SK-N-SH (cell line): ENCODE measurements around the gene UGT1A7. TPM values are rescaled to one million over a fixed set of nuclear protein-coding genes. Genes with fewer than 3 reads are reported as not detected.

Source experiments
- CTCF ChIA-PET: fragments of 300-600, 350-600 bp; formaldehyde crosslinking; extraction: SDS; loops from one replicate; lab custom pipeline; 2021; lab: Yijun Ruan, JAX
- POLR2A ChIA-PET: fragments of 350-600 bp; sonication (Branson Sonifier 250); formaldehyde crosslinking; extraction: SDS; loops from one replicate; lab custom pipeline; 2020; ENCODE audit warnings: antibody characterized with exemption, inconsistent platforms; lab: Yijun Ruan, JAX
- DNase-seq: peaks from one replicate; pipeline ENCODE4 v3.0.0; 2012
- H2AFZ ChIP-seq: fragments of 200-600 bp; sonication (generic); 2 replicates; pipeline ENCODE4 v1.8.1; 2016; ENCODE audit warnings: antibody characterized with exemption, mild to moderate bottlenecking, low read depth
- H3F3A ChIP-seq: fragments of 200-600 bp; sonication (generic); replicated peaks from 2 replicates; pipeline ENCODE3; 2016; ENCODE audit warnings: antibody characterized with exemption, mild to moderate bottlenecking; ENCODE audit not compliant: insufficient read depth
- H3K27ac ChIP-seq, 2 experiments: fragments of 200-500 bp in 1 of 2; fragments of 200-600 bp in 1 of 2; sonication (Bioruptor generic) in 1 of 2; sonication (generic), shearing (Covaris generic) in 1 of 2; 2 replicates each; pipeline versions ENCODE4 v1.5.1 to v1.6.1; 2014 to 2016; ENCODE audit warnings: low read depth in 2 of 2, inconsistent platforms in 1 of 2, low read length in 1 of 2, mild to moderate bottlenecking in 1 of 2, mixed read lengths in 1 of 2
- H3K27me3 ChIP-seq: fragments of 200-600 bp; sonication (generic), shearing (Covaris generic); 2 replicates; pipeline ENCODE4 v1.6.1; 2016; ENCODE audit warnings: mixed run types; ENCODE audit not compliant: insufficient read depth
- H3K36me3 ChIP-seq, 2 experiments: fragments of 200-500 bp in 1 of 2; fragments of 200-600 bp in 1 of 2; sonication (Bioruptor generic) in 1 of 2; sonication (generic) in 1 of 2; replicated peaks in 1 of 2; 2 replicates each; pipeline versions ENCODE3 to v1.5.1; 2014 to 2016; ENCODE audit warnings: low read length in 1 of 2, mild to moderate bottlenecking in 1 of 2; ENCODE audit not compliant: insufficient read depth in 2 of 2, control insufficient read depth in 1 of 2
- H3K4me1 ChIP-seq, 2 experiments: fragments of 200-500 bp in 1 of 2; fragments of 200-600 bp in 1 of 2; sonication (Bioruptor generic) in 1 of 2; sonication (generic), shearing (Covaris generic) in 1 of 2; 2 replicates each; pipeline versions ENCODE4 v1.5.1 to v1.6.1; 2014 to 2016; ENCODE audit warnings: low read depth in 1 of 2, low read length in 1 of 2, mixed run types in 1 of 2; ENCODE audit not compliant: insufficient read depth in 2 of 2, control insufficient read depth in 1 of 2
- H3K4me2 ChIP-seq: fragments of 200-600 bp; sonication (generic), shearing (Covaris generic); 2 replicates; pipeline ENCODE4 v1.6.1; 2017; ENCODE audit warnings: mixed run types
- H3K4me3 ChIP-seq, 2 experiments: fragments of 200-500 bp in 1 of 2; fragments of 200-600 bp in 1 of 2; sonication (Bioruptor generic) in 1 of 2; sonication (generic), shearing (Covaris generic) in 1 of 2; 2 replicates each; pipeline versions ENCODE4 v1.5.1 to v1.8.1; 2014 to 2016; ENCODE audit warnings: low read depth in 2 of 2, inconsistent platforms in 1 of 2, low read length in 1 of 2, mild to moderate bottlenecking in 1 of 2, mixed read lengths in 1 of 2, moderate library complexity in 1 of 2
- H3K79me2 ChIP-seq: fragments of 200-600 bp; sonication (generic); 2 replicates; pipeline ENCODE4 v1.8.1; 2017; ENCODE audit warnings: mild to moderate bottlenecking; ENCODE audit not compliant: insufficient read depth
- H3K9ac ChIP-seq: fragments of 200-600 bp; sonication (generic); 2 replicates; pipeline ENCODE4 v1.6.1; 2017; ENCODE audit warnings: mixed run types
- H3K9me2 ChIP-seq: fragments of 200-600 bp; sonication (generic); 2 replicates; pipeline ENCODE4 v1.6.1; 2017; ENCODE audit warnings: mixed run types
- H3K9me3 ChIP-seq: fragments of 200-600 bp; sonication (generic); 2 replicates; pipeline ENCODE4 v1.6.1; 2017; ENCODE audit warnings: mixed run types, mild to moderate bottlenecking, moderate library complexity
- H4K20me1 ChIP-seq: fragments of 200-600 bp; sonication (generic); 2 replicates; pipeline ENCODE4 v1.6.1; 2017; ENCODE audit warnings: mild to moderate bottlenecking, mixed run types; ENCODE audit not compliant: insufficient read depth
- CHD2 ChIP-seq: fragments of 150-350 bp; IDR thresholded peaks from 2 replicates; pipeline ENCODE4 v1.6.1; 2018; ENCODE audit warnings: low read length; ENCODE audit not compliant: partially characterized antibody
- EP300 ChIP-seq, 2 experiments: IDR thresholded peaks; 2 replicates each; pipeline versions ENCODE4 v1.4.0 to v1.6.1; 2012; ENCODE audit warnings: borderline replicate concordance in 1 of 2, low read depth in 1 of 2, low read length in 1 of 2
- FOSL2 ChIP-seq: IDR thresholded peaks from 2 replicates; pipeline ENCODE4 v1.4.0; 2012; ENCODE audit warnings: low read depth, mild to moderate bottlenecking, moderate library complexity, borderline replicate concordance
- FOXJ3 ChIP-seq: sonication (generic); formaldehyde crosslinking; IDR thresholded peaks from 2 replicates; pipeline ENCODE4 v1.5.1; 2020; ENCODE audit warnings: mild to moderate bottlenecking, missing genetic modification reagents
- FOXM1 ChIP-seq: IDR thresholded peaks from 2 replicates; pipeline ENCODE4 v1.4.0; 2012; ENCODE audit warnings: low read depth, mild to moderate bottlenecking
- GABPA ChIP-seq: IDR thresholded peaks from 2 replicates; pipeline ENCODE4 v1.4.0; 2012; ENCODE audit warnings: low read depth, mild to moderate bottlenecking
- GATA2 ChIP-seq: sonication (generic); formaldehyde crosslinking; IDR thresholded peaks from 2 replicates; pipeline ENCODE4 v1.5.0; 2020; ENCODE audit warnings: mild to moderate bottlenecking, missing genetic modification reagents
- MAX ChIP-seq: IDR thresholded peaks from 2 replicates; pipeline ENCODE4 v1.4.0; 2012; ENCODE audit warnings: low read depth
- MEF2A ChIP-seq: IDR thresholded peaks from 2 replicates; pipeline ENCODE4 v1.4.0; 2012; ENCODE audit warnings: low read depth, borderline replicate concordance
- RAD21 ChIP-seq: IDR thresholded peaks from 2 replicates; pipeline ENCODE4 v1.6.1; 2012; ENCODE audit warnings: mild to moderate bottlenecking, low read length
- REST ChIP-seq: IDR thresholded peaks from 2 replicates; pipeline ENCODE4 v1.6.1; 2012; ENCODE audit warnings: mild to moderate bottlenecking, low read depth, low read length, moderate library complexity
- RFX5 ChIP-seq: IDR thresholded peaks from 2 replicates; pipeline ENCODE4 v1.6.1; 2012; ENCODE audit warnings: mild to moderate bottlenecking, improper control_type of control experiment, low read length
- RXRA ChIP-seq: IDR thresholded peaks from 2 replicates; pipeline ENCODE4 v1.4.0; 2012; ENCODE audit warnings: low read depth, mild to moderate bottlenecking, borderline replicate concordance
- SIN3A ChIP-seq: IDR thresholded peaks from 2 replicates; pipeline ENCODE4 v1.6.1; 2012; ENCODE audit warnings: low read depth, mild to moderate bottlenecking, low read length, moderate library complexity, borderline replicate concordance
- TAF1 ChIP-seq: IDR thresholded peaks from 2 replicates; pipeline ENCODE4 v1.6.1; 2012; ENCODE audit warnings: low read depth, mild to moderate bottlenecking, low read length, moderate library complexity, borderline replicate concordance
- TCF12 ChIP-seq: IDR thresholded peaks from 2 replicates; pipeline ENCODE4 v1.4.0; 2012
- USF2 ChIP-seq: fragments of 150-350 bp; IDR thresholded peaks from 2 replicates; pipeline ENCODE4 v1.6.1; 2017; ENCODE audit warnings: antibody characterized with exemption, low read length, low read depth, borderline replicate concordance
- YY1 ChIP-seq: IDR thresholded peaks from 2 replicates; pipeline ENCODE4 v1.4.0; 2012; ENCODE audit warnings: low read depth, mild to moderate bottlenecking
- ZBTB33 ChIP-seq: IDR thresholded peaks from 2 replicates; pipeline ENCODE4 v1.4.0; 2012; ENCODE audit warnings: low read depth, borderline replicate concordance
- whole genome bisulfite sequencing: methylation state at CpG from one replicate; pipeline ENCODE4 v1.1.6; 2017; ENCODE audit warnings: low lambda C conversion rate; 5-methylcytosine and 5-hydroxymethylcytosine counted together
- polyA plus RNA-seq, 3 experiments: library from polyadenylated mRNA; depleted of rRNA; stranded (reverse); fragments of >200 nt; gene quantifications; 2 replicates each; pipeline ENCODE4 v1.2.3, GENCODE V29; 2012

Gene UGT1A7
- polyA plus RNA-seq, 1 of the 3 experiments (the other 2 are of a cell fraction): not detected

- POLR2A ChIA-PET: no interaction called here
- CTCF ChIA-PET: interaction anchor here (1.5 kb wide), 1 partner anchor 15 kb away, joined by 5 read pairs; no protein-coding TSS in a partner anchor
These were observed 136.4 kb downstream of the UGT1A7 start for GRCh38 chr2:233817995-233818638.

GRCh38 chr2:233818639-233819621 is 137.2 kb downstream of the UGT1A7 start:
- H3K9me3 ChIP-seq: no peaks in the 10 kb centered on the region
- peaks cover 0 to 3% of the 10 kb centered on the region in 2 experiments; a peak in 1 of 4 replicates for H3K4me1 ChIP-seq
- no peaks in the 10 kb centered on the region for H4K20me1 ChIP-seq
- ChIA-PET CTCF (interaction anchor here (1.5 kb wide), 1 partner anchor 14 kb away, joined by 5 read pairs; no protein-coding TSS in a partner anchor), POLR2A (no interaction called here)
- H3K9ac ChIP-seq: no peak overlapping the region
- H3K4me2 ChIP-seq: no peak overlapping the region
- no peaks in the 10 kb centered on the region for H3K79me2 ChIP-seq
- no peak overlapping the region for H3K4me3 ChIP-seq
- no peak for DNase-seq
- 63% methylated on average over 13 of the region's 17 CpGs for WGBS
- H3F3A ChIP-seq: no peaks in the 10 kb centered on the region
- no peaks in the 10 kb centered on the region for H3K27me3 ChIP-seq
- no peak overlapping the region for H2AFZ ChIP-seq
- H3K9me2 ChIP-seq: no peaks in the 10 kb centered on the region
- no peak overlapping the region for H3K27ac ChIP-seq
- no peaks in the 10 kb centered on the region for H3K36me3 ChIP-seq
- TF ChIP-seq USF2 (no peak), RAD21 (no peak), FOXJ3 (CRISPR knock-in tag) (no peak), REST (no peak), GABPA (no peak), RXRA (no peak), SIN3A (no peak), ZBTB33 (no peak), FOSL2 (no peak), EP300 (IDR thresholded peaks at IDR 0.05; ENCODE audit: borderline replicate concordance in 1 of 2, low read depth in 1 of 2, low read length in 1 of 2) (no peak), RFX5 (no peak), MEF2A (no peak), FOXM1 (no peak), TAF1 (no peak)

More at GRCh38 chr2:233817995-233818638, 136.4 kb downstream of the UGT1A7 start:
- no peaks in the 10 kb centered on the region for H3K79me2 ChIP-seq
- WGBS: 85% methylated on average over 10 of the region's 11 CpGs
- no peak overlapping the region for H3K27ac ChIP-seq
- no peak overlapping the region for H3K4me2 ChIP-seq
- H3K9me2 ChIP-seq: no peaks in the 10 kb centered on the region
- no peaks in the 10 kb centered on the region for H3K27me3 ChIP-seq
- H3K4me3 ChIP-seq: no peak overlapping the region
- TF ChIP-seq FOXJ3 (CRISPR knock-in tag) (no peak), CHD2 (no peak), GATA2 (CRISPR knock-in tag) (no peak), YY1 (no peak), RAD21 (no peak), TCF12 (no peak), GABPA (no peak), MAX (no peak)
- no peak overlapping the region for H3K9ac ChIP-seq
- H4K20me1 ChIP-seq: no peaks in the 10 kb centered on the region
- H3F3A ChIP-seq: no peaks in the 10 kb centered on the region
- no peaks in the 10 kb centered on the region for H3K9me3 ChIP-seq
- H2AFZ ChIP-seq: no peak overlapping the region
- DNase-seq: no peak
- no peaks in the 10 kb centered on the region for H3K36me3 ChIP-seq
- H3K4me1 ChIP-seq: peaks cover 0 to 3% of the 10 kb centered on the region in 2 experiments; a peak in 1 of 4 replicates
